Transverse colon (tissue), 4 donors: ENCODE measurements around the gene MADCAM1. TPM values are rescaled to one million over a fixed set of nuclear protein-coding genes. Genes with fewer than 3 reads are reported as not detected.

Experiments
- DNase-seq: peaks from one replicate; pipeline ENCODE4 v3.0.0-alpha.2; 2019
- H3K27ac ChIP-seq, 4 donors: fragments of 200-600 bp; sonication (generic); 2 replicates each; pipeline ENCODE4 v1.5.1; 2016 to 2018; ENCODE audit warnings: inconsistent platforms in 4 of 4
- H3K27me3 ChIP-seq: fragments of 200-600 bp; sonication (generic); 2 replicates; pipeline ENCODE4 v1.5.1; 2017; ENCODE audit warnings: inconsistent platforms
- H3K36me3 ChIP-seq, 4 donors: fragments of 200-600 bp; sonication (generic); 2 replicates each; pipeline ENCODE4 v1.5.1; 2017 to 2019; ENCODE audit warnings: inconsistent platforms in 4 of 4
- H3K4me1 ChIP-seq, 4 donors: fragments of 200-600 bp; sonication (generic); 2 replicates each; pipeline ENCODE4 v1.5.1; 2017 to 2020; ENCODE audit warnings: inconsistent platforms in 4 of 4
- H3K4me3 ChIP-seq, 4 donors: fragments of 200-600 bp; sonication (generic); 1 replicate in 1 of 4; 2 replicates in 3 of 4; pipeline versions ENCODE4 v1.5.1 to v1.6.1; 2017 to 2019; ENCODE audit warnings: inconsistent platforms in 4 of 4
- H3K9me3 ChIP-seq, 2 donors: fragments of 200-600 bp; sonication (generic); 2 replicates each; pipeline ENCODE4 v1.5.1; 2017 to 2019; ENCODE audit warnings: inconsistent platforms in 2 of 2
- EP300 ChIP-seq: sonication (generic); formaldehyde crosslinking; IDR thresholded peaks from one replicate; pipeline ENCODE4 v1.6.1; 2017; ENCODE audit warnings: antibody characterized with exemption, low read depth
- POLR2A ChIP-seq: fragments of 450-650 bp; IDR thresholded peaks from one replicate; pipeline ENCODE4 v1.6.1; 2016; ENCODE audit warnings: antibody characterized with exemption, mild to moderate bottlenecking, moderate library complexity
- POLR2AphosphoS5 ChIP-seq, 3 donors: sonication (generic); formaldehyde crosslinking; IDR thresholded peaks; one replicate each; pipeline ENCODE4 v1.6.1; 2016; ENCODE audit warnings: antibody characterized with exemption in 3 of 3
- WGBS, 2 donors: methylation state at CpG; one replicate each; pipeline ENCODE4 v1.1.5; 2018; ENCODE audit warnings: low coverage in 1 of 2; 5-methylcytosine and 5-hydroxymethylcytosine counted together
- in situ Hi-C, 4 donors: fragments of 200-750 bp; cut with MboI; loops; one replicate each; pipeline versions ENCODE4 v1.15.0 to v1.15.1; 2017; ENCODE audit warnings: low sequenced_read_pairs in 3 of 4, low pct_ligation_motif_present in 1 of 4, low pct_unique_long_range_greater_than_20kb in 1 of 4
- intact Hi-C: fragments of 100-400 bp; cut with DNase I; formaldehyde crosslinking; loops from one replicate; pipeline ENCODE4 v1.15.1; 2023; ENCODE audit warnings: low total_unique reads
- total RNA-seq, 4 donors: library from RNA; depleted of rRNA; stranded (reverse); fragments of >200 nt; gene quantifications; one replicate each; pipeline ENCODE4 v1.1.0, GENCODE V29; 2016
- TF ChIP-seq, protein P1 (sequence below), 5 experiments: fragments of 200-600 bp in 3 of 5; fragments of 450-650 bp in 2 of 5; sonication (generic) in 3 of 5; IDR thresholded peaks; 1 replicate in 2 of 5; 2 replicates in 3 of 5; pipeline ENCODE4 v1.5.1; 2016 to 2017; ENCODE audit warnings: antibody characterized with exemption in 5 of 5, inconsistent platforms in 3 of 5, mild to moderate bottlenecking in 2 of 5, moderate library complexity in 1 of 5

MADCAM1 gene
- total RNA-seq, 4 donors from 2014 or later = 0.68 to 6.7 (median 2.9) TPM

DNA sequence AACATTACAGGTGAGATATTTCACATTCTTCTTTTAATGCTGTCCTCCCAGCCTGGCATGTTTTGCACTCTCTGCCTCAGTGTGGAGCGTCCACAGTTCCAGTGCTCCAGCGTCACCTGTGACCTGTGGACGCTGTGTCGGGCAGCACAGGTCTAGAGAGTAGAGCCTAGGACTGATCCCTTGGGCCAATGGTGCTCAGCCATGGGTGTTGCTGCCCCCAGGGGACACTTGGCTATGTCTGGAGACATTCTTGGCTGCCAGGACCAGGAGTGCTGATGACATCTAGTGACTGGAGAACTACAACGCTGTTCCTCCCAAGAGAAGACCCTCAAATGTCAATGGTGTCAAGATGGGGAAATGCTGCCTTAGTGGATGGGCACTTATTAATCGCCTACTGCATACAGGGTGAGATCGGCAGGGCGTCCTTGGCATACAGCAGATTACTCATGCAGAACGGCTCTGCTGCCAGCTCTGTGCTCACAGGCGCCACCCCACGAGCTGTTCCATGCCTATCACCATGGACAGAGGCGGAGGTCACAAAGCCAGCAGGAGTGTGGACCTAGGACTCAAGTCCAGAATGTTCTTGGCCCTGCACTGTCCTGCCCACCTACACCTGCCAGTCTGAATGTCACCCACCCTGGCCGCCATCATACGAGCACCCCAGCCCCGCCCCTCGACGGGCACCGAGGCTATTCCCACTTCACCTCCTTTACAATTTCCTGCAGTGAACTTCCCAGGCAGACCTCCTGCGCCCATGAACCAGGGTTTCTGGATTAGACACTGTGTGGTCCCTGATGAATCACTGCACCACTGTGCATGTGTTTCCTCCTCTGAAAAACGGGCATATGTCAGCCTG, 13.9 kb upstream of the MADCAM1 start:
- Histone ChIP-seq H3K27ac (no peak overlapping the region), H3K4me1 (peaks cover 0 to 4% (median 2%) of the 10 kb centered on the region in 4 donors), H3K27me3 (peaks cover 23% of the 10 kb centered on the region), H3K36me3 (no peaks in the 10 kb centered on the region), H3K4me3 (no peak overlapping the region), H3K9me3 (no peaks in the 10 kb centered on the region)
- intact Hi-C loops = loop anchor here (10.0 kb wide), 1 partner anchor 108 kb away; a partner anchor contains a TSS
- TF ChIP-seq, protein P1, sequence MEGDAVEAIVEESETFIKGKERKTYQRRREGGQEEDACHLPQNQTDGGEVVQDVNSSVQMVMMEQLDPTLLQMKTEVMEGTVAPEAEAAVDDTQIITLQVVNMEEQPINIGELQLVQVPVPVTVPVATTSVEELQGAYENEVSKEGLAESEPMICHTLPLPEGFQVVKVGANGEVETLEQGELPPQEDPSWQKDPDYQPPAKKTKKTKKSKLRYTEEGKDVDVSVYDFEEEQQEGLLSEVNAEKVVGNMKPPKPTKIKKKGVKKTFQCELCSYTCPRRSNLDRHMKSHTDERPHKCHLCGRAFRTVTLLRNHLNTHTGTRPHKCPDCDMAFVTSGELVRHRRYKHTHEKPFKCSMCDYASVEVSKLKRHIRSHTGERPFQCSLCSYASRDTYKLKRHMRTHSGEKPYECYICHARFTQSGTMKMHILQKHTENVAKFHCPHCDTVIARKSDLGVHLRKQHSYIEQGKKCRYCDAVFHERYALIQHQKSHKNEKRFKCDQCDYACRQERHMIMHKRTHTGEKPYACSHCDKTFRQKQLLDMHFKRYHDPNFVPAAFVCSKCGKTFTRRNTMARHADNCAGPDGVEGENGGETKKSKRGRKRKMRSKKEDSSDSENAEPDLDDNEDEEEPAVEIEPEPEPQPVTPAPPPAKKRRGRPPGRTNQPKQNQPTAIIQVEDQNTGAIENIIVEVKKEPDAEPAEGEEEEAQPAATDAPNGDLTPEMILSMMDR (IDR thresholded peaks at IDR 0.05) = no peak
- TF ChIP-seq POLR2AphosphoS5 (IDR thresholded peaks at IDR 0.05) (no peak), EP300 (no peak), POLR2A (no peak)
- WGBS, 2 donors = 57 to 100% methylated on average over 4 to 20 of the region's 20 CpGs
- no peak for DNase-seq
- in situ Hi-C loops = no loop called here

DNA sequence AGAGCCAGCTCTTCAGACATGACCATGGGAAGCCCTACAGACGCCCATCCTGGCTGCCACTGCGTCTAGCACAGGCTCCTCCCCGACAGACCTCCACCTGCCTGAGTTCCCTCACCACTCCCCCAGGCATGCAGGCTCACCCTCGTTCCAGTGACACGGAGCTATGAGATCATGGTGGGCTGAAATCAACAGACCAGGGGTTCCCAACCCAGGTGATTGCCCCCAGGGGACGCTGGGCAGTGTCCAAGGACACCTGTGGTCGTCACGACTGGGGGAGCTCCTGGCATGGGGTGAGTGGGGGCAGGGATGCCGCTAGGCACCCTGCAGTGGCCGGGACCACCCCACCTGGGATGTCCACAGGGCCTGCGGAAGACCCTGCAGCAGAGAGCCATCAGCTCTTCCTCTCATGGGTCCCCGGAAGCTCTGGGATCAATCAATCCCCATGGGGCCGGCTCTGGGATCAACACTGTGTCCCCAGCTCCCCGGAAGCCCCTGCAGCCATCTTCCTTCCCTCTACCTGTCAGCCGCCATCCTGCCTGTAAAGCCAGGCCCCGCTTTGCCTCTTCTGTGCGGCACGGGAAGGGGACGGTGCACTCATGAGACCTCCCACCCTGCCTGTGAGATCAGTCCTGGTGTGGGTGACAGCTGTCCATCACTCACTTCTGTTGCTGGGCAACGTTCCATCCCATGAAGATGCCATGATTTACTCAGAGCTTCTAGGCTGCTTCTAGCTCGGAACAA, 12.8 kb upstream of the MADCAM1 start:
- TF ChIP-seq, protein P1 (IDR thresholded peaks at IDR 0.05) = no peak
- TF ChIP-seq POLR2A (no peak), EP300 (no peak), POLR2AphosphoS5 (IDR thresholded peaks at IDR 0.05) (no peak)
- 67 to 74% methylated on average over 6 to 21 of the region's 21 CpGs for WGBS, 2 donors
- Histone ChIP-seq H3K27me3 (peaks cover 23% of the 10 kb centered on the region), H3K36me3 (no peaks in the 10 kb centered on the region), H3K4me1 (peaks cover 0 to 8% (median 4%) of the 10 kb centered on the region in 4 donors), H3K27ac (no peak overlapping the region), H3K4me3 (no peak overlapping the region), H3K9me3 (no peaks in the 10 kb centered on the region)
- no peak for DNase-seq
- intact Hi-C loops (loop anchor here (10.0 kb wide), 1 partner anchor 109 kb away; a partner anchor contains a TSS), in situ Hi-C loops (no loop called here)

DNA sequence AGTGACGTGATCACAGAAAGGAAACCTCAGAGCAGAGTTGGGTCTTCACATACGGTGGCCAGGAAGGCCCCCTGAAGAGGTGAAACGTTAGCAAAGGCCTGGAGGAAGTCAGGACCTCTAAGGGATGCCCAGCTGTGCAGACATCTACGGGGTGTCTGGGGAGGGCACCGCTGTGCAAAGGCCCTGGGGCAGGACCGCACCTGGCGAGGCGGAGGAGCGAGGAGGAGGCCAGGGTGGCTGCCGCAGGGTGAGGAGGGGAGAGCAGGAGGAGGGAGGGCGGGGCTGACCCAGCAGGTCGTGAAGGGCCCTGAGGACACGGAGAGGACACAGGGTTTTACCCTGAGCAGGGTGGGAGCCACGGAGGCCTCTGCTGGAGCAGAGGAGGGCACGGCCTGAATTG, 11.8 kb upstream of the MADCAM1 start:
- no peak for DNase-seq
- 57% methylated on average over 15 of the region's 15 CpGs; no CpG with 5 or more reads in 1 of the 2 donors for WGBS, 2 donors
- Histone ChIP-seq H3K4me3 (no peak overlapping the region), H3K27ac (no peak overlapping the region), H3K27me3 (peaks cover 23% of the 10 kb centered on the region), H3K4me1 (peaks cover under 1 to 9% (median 6%) of the 10 kb centered on the region in 4 donors), H3K36me3 (no peaks in the 10 kb centered on the region), H3K9me3 (no peaks in the 10 kb centered on the region)
- in situ Hi-C loops (no loop called here), intact Hi-C loops (loop anchor here (10.0 kb wide), 1 partner anchor 110 kb away; a partner anchor contains a TSS)
- no peak for TF ChIP-seq EP300
- TF ChIP-seq POLR2A = no peak
- TF ChIP-seq POLR2AphosphoS5 (IDR thresholded peaks at IDR 0.05) = no peak
- TF ChIP-seq, protein P1 (IDR thresholded peaks at IDR 0.05) = no peak

DNA sequence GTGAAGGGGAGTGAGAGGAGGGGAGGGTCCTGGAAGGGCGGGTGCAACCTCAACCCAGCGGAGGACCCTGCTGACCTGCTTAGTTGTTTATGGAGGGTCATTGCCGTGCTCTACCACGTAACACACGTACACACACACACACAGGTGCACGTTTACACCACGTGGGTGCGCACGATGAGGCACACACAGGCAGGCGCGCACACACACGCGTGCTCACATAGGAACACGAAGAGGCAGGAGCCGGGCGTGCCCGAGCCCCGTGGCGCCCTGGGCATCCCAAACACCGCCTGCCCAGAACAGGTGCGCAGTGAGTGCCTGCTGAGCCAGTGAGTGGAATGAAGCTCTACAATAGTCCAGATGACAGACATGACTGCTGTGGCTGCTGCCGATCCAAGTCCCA, 11.2 kb upstream of the MADCAM1 start:
- Histone ChIP-seq H3K36me3 (no peaks in the 10 kb centered on the region), H3K9me3 (no peaks in the 10 kb centered on the region), H3K27me3 (peaks cover 23% of the 10 kb centered on the region), H3K4me1 (peaks cover 4 to 11% (median 9%) of the 10 kb centered on the region in 4 donors), H3K4me3 (no peak overlapping the region), H3K27ac (no peak overlapping the region)
- intact Hi-C loops = loop anchor here (10.0 kb wide), 1 partner anchor 110 kb away; a partner anchor contains a TSS
- no peak for DNase-seq
- WGBS, 2 donors = 69% methylated on average over 22 of the region's 22 CpGs; no CpG with 5 or more reads in 1 of the 2 donors
- TF ChIP-seq, protein P1 (IDR thresholded peaks at IDR 0.05) = no peak
- TF ChIP-seq POLR2AphosphoS5 (IDR thresholded peaks at IDR 0.05) = no peak
- in situ Hi-C loops = no loop called here
